IMR-90 (cell line): ENCODE results near the gene GHR. TPM values are rescaled to one million over a fixed set of nuclear protein-coding genes. Genes with fewer than 3 reads are reported as not detected.

Experiments used
- ATAC-seq: fragments of 200-7000 bp; cut with Tn5 transposase; 2 replicates; pipeline ENCODE4 v1.9.1; 2020; ENCODE audit warnings: low read depth, mild to moderate bottlenecking, moderate library complexity
- BruUV-seq: library from RNA; stranded (reverse); fragments of 400-500 nt; replicated peaks from 2 replicates; lab custom pipeline; 2021; lab: Mats Ljungman, UMichigan
- CTCF ChIA-PET: fragments of 300-600 bp; formaldehyde crosslinking; extraction: SDS; loops from one replicate; lab custom pipeline; 2021; ENCODE audit warnings: antibody characterized with exemption; lab: Yijun Ruan, JAX
- POLR2A ChIA-PET: fragments of 300-600 bp; sonication (Branson Sonifier 250); formaldehyde crosslinking; loops from one replicate; lab custom pipeline; 2022; ENCODE audit warnings: antibody characterized with exemption; ENCODE audit not compliant: unreplicated experiment; lab: Charles Lee
- DNase-seq: peaks from one replicate; pipeline ENCODE4 v3.0.0; 2013
- H2AFZ ChIP-seq: replicated peaks from 2 replicates; pipeline ENCODE3; 2013; ENCODE audit warnings: low read length, mild to moderate bottlenecking; ENCODE audit not compliant: poor library complexity
- H2AK5ac ChIP-seq: 2 replicates; pipeline ENCODE4 v1.6.1; 2013; ENCODE audit warnings: low read depth, low read length, inconsistent platforms
- H2AK9ac ChIP-seq: replicated peaks from 2 replicates; pipeline ENCODE3; 2013; ENCODE audit warnings: mild to moderate bottlenecking, low read depth, low read length, moderate library complexity; ENCODE audit not compliant: poor library complexity
- H2BK120ac ChIP-seq: 2 replicates; pipeline ENCODE4 v1.6.1; 2013; ENCODE audit warnings: low read depth, low read length, inconsistent platforms
- H2BK15ac ChIP-seq: 3 replicates; pipeline ENCODE4 v1.6.1; 2013; ENCODE audit warnings: low read depth, low read length, inconsistent platforms
- H2BK20ac ChIP-seq: 2 replicates; pipeline ENCODE4 v1.6.1; 2013; ENCODE audit warnings: low read depth, mild to moderate bottlenecking, inconsistent platforms, low read length, moderate library complexity
- H2BK5ac ChIP-seq: 2 replicates; pipeline ENCODE4 v1.6.1; 2013; ENCODE audit warnings: mild to moderate bottlenecking, low read depth, low read length, inconsistent platforms; ENCODE audit not compliant: poor library complexity, severe bottlenecking
- H3K14ac ChIP-seq: replicated peaks from 2 replicates; pipeline ENCODE4 v1.6.1; 2013; ENCODE audit warnings: low read depth, low read length, inconsistent platforms
- H3K18ac ChIP-seq: 2 replicates; pipeline ENCODE4 v1.6.1; 2013; ENCODE audit warnings: low read depth, low read length, control low read depth
- H3K23ac ChIP-seq: 2 replicates; pipeline ENCODE4 v1.6.1; 2013; ENCODE audit warnings: low read depth, low read length, inconsistent platforms
- H3K27ac ChIP-seq: 2 replicates; pipeline ENCODE4 v1.5.1; 2013; ENCODE audit warnings: mild to moderate bottlenecking, control low read depth, low read length; ENCODE audit not compliant: insufficient read depth
- H3K27me3 ChIP-seq: 2 replicates; pipeline ENCODE4 v1.6.1; 2013; ENCODE audit warnings: low read length; ENCODE audit not compliant: control insufficient read depth, insufficient read depth
- H3K36me3 ChIP-seq: 2 replicates; pipeline ENCODE4 v1.6.1; 2013; ENCODE audit warnings: low read length, mixed read lengths; ENCODE audit not compliant: control insufficient read depth, insufficient read depth
- H3K4ac ChIP-seq: 2 replicates; pipeline ENCODE4 v1.6.1; 2013; ENCODE audit warnings: low read depth, low read length, inconsistent platforms
- H3K4me1 ChIP-seq: 2 replicates; pipeline ENCODE4 v1.6.1; 2013; ENCODE audit warnings: low read length, mixed read lengths; ENCODE audit not compliant: control insufficient read depth, insufficient read depth
- H3K4me2 ChIP-seq: 2 replicates; pipeline ENCODE4 v1.6.1; 2013; ENCODE audit warnings: low read depth, mild to moderate bottlenecking, control low read depth, low read length, moderate library complexity
- H3K4me3 ChIP-seq: 2 replicates; pipeline ENCODE4 v1.5.1; 2013; ENCODE audit warnings: low read depth, mild to moderate bottlenecking, control low read depth, low read length, moderate library complexity; ENCODE audit not compliant: insufficient read depth
- H3K56ac ChIP-seq: 2 replicates; pipeline ENCODE4 v1.6.1; 2013; ENCODE audit warnings: low read length, inconsistent platforms; ENCODE audit not compliant: insufficient read depth; ENCODE audit errors: extremely low read depth
- H3K79me1 ChIP-seq, 2 experiments: 2 replicates each; pipeline ENCODE4 v1.6.1; 2013; ENCODE audit warnings: low read length in 2 of 2, inconsistent platforms in 1 of 2, low read depth in 1 of 2
- H3K9ac ChIP-seq: 2 replicates; pipeline ENCODE4 v1.6.1; 2013; ENCODE audit warnings: low read depth, low read length, control low read depth
- H3K9me1 ChIP-seq: 2 replicates; pipeline ENCODE4 v1.6.1; 2013; ENCODE audit warnings: low read length, inconsistent platforms; ENCODE audit not compliant: insufficient read depth
- H3K9me3 ChIP-seq: 2 replicates; pipeline ENCODE4 v1.6.1; 2013; ENCODE audit warnings: low read length; ENCODE audit not compliant: control insufficient read depth, insufficient read depth
- H4K20me1 ChIP-seq: 2 replicates; pipeline ENCODE4 v1.6.1; 2013; ENCODE audit warnings: low read length, inconsistent platforms; ENCODE audit not compliant: insufficient read depth
- H4K5ac ChIP-seq: 2 replicates; pipeline ENCODE4 v1.6.1; 2013; ENCODE audit warnings: mild to moderate bottlenecking, low read depth, low read length, control low read depth
- H4K8ac ChIP-seq, 2 experiments: 2 replicates each; pipeline ENCODE4 v1.6.1; 2013; ENCODE audit warnings: low read depth in 2 of 2, low read length in 2 of 2, control low read depth in 1 of 2, inconsistent platforms in 1 of 2
- H4K91ac ChIP-seq: 2 replicates; pipeline ENCODE4 v1.6.1; 2013; ENCODE audit warnings: low read depth, low read length, inconsistent platforms; ENCODE audit not compliant: insufficient read depth
- BHLHE40 ChIP-seq: fragments of 150-350 bp; IDR thresholded peaks from 2 replicates; pipeline ENCODE4 v1.6.1; 2016; ENCODE audit warnings: mild to moderate bottlenecking, low read depth, low read length
- CEBPB ChIP-seq: IDR thresholded peaks from 2 replicates; pipeline ENCODE4 v1.6.1; 2012; ENCODE audit warnings: low read depth, low read length, improper control_type of control experiment
- CHD1 ChIP-seq: IDR thresholded peaks from 2 replicates; pipeline ENCODE4 v1.6.1; 2012; ENCODE audit warnings: low read depth, low read length, improper control_type of control experiment
- FOS ChIP-seq: fragments of 150-350 bp; IDR thresholded peaks from 2 replicates; pipeline ENCODE4 v1.6.1; 2016; ENCODE audit warnings: low read depth, low read length
- RAD21 ChIP-seq: IDR thresholded peaks from 2 replicates; pipeline ENCODE4 v1.6.1; 2012; ENCODE audit warnings: low read length, improper control_type of control experiment
- RFX5 ChIP-seq: IDR thresholded peaks from 2 replicates; pipeline ENCODE4 v1.8.0; 2012; ENCODE audit warnings: low read depth, mild to moderate bottlenecking, low read length, moderate library complexity
- SMC3 ChIP-seq: fragments of 150-350 bp; IDR thresholded peaks from 2 replicates; pipeline ENCODE4 v1.6.1; 2016; ENCODE audit warnings: low read depth, mild to moderate bottlenecking, antibody characterized with exemption, low read length, moderate library complexity
- WGBS, 2 experiments: methylation state at CpG; one replicate each; pipeline versions ENCODE4 v1.1.5 to v1.1.7; 2013; ENCODE audit warnings: missing lambda C conversion rate in 2 of 2; ENCODE audit not compliant: insufficient read length in 1 of 2; ENCODE audit errors: extremely low coverage in 2 of 2; 5-methylcytosine and 5-hydroxymethylcytosine counted together
- dilution Hi-C: fragments of 300-500 bp; cut with HindIII; formaldehyde crosslinking; loops from one replicate; pipeline ENCODE4 v1.14.3; 2018; ENCODE audit warnings: low sequenced_read_pairs; ENCODE audit not compliant: unreplicated experiment
- in situ Hi-C: fragments of 300-500 bp; cut with MboI; formaldehyde crosslinking; loops from 3 replicates; pipeline ENCODE4 v1.14.3; 2019; ENCODE audit warnings: low sequenced_read_pairs, inconsistent platforms, mixed read lengths
- intact Hi-C: fragments of 100-400 bp; cut with micrococcal nuclease; formaldehyde crosslinking; loops from 2 replicates; pipeline ENCODE4 v1.10.0; 2022
- polyA plus RNA-seq, 3 experiments: library from polyadenylated mRNA; depleted of rRNA; stranded (reverse); fragments of >200 nt; gene quantifications; 2 replicates each; pipeline ENCODE4 v1.2.3, GENCODE V29; 2012; ENCODE audit warnings: low replicate concordance in 1 of 3
- total RNA-seq: library from RNA; depleted of rRNA; stranded (reverse); fragments of >200 nt; gene quantifications from 2 replicates; pipeline ENCODE4 v1.2.3, GENCODE V29; 2012
- TF ChIP-seq, protein P1 (sequence below): fragments of 150-350 bp; IDR thresholded peaks from 2 replicates; pipeline ENCODE4 v1.6.1; 2017; ENCODE audit warnings: mild to moderate bottlenecking, antibody characterized with exemption, low read length, low read depth

GHR gene
- total and polyA plus RNA-seq, 2 of the 4 experiments (the other 2 are of a cell fraction), result 0.36 to 1.1 TPM

DNA sequence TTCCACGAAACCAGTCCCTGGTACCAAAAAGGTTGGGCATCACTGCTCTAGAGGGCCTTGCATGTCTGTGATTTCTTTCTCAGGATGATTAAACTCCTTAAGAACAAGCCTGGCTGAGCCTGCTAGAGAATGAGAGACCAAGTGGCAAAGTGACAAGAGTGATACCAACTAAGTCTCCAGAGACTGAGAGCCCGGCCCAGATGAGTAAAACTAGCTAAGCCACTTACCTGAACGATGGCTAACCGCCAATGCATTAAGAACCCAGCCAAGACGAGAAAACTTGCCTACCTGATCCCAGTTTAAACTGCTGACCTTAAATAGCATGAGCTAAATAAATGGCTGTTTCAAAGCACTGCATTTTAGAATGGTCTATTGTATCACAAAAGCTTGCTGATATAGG, 327.8 kb downstream of the GHR start:
- H2BK20ac ChIP-seq, result no peak overlapping the region
- H3K9me3 ChIP-seq, result no peaks in the 10 kb centered on the region
- WGBS, 2 experiments, result no CpG with 5 or more reads among the region's 5 CpGs
- H2BK15ac ChIP-seq, result no peak overlapping the region
- no peak overlapping the region for H3K56ac ChIP-seq
- intact Hi-C loops (no loop called here), dilution Hi-C loops (no loop called here), in situ Hi-C loops (loop anchor here (25.0 kb wide), 1 partner anchor 889 kb away; the partner anchor contains the start of gene OXCT1)
- H3K4ac ChIP-seq, result no peak overlapping the region
- ATAC-seq (no peak), DNase-seq (no peak)
- no peak overlapping the region for H3K23ac ChIP-seq
- TF ChIP-seq SMC3 (no peak), RAD21 (no peak), CEBPB (no peak), RFX5 (no peak), BHLHE40 (no peak), FOS (no peak), CHD1 (no peak)
- TF ChIP-seq, protein P1, sequence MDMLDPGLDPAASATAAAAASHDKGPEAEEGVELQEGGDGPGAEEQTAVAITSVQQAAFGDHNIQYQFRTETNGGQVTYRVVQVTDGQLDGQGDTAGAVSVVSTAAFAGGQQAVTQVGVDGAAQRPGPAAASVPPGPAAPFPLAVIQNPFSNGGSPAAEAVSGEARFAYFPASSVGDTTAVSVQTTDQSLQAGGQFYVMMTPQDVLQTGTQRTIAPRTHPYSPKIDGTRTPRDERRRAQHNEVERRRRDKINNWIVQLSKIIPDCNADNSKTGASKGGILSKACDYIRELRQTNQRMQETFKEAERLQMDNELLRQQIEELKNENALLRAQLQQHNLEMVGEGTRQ, result no peak
- ChIA-PET POLR2A (no interaction called here), CTCF (interaction anchor here (0.6 kb wide), 2 partner anchors 16 to 683 kb away, joined by 3 to 4 read pairs; no protein-coding TSS in a partner anchor)
- H3K4me3 ChIP-seq, result no peak overlapping the region
- BruUV-seq, result no TSS peak
- H3K9ac ChIP-seq, result no peak overlapping the region
- no peak overlapping the region for H2BK120ac ChIP-seq
- H3K27me3 ChIP-seq, result no peaks in the 10 kb centered on the region
- no peak overlapping the region for H2AFZ ChIP-seq
- H3K4me1 ChIP-seq, result no peaks in the 10 kb centered on the region
- no peaks in the 10 kb centered on the region for H3K79me1 ChIP-seq
- H4K20me1 ChIP-seq, result no peaks in the 10 kb centered on the region
- no peak overlapping the region for H4K91ac ChIP-seq
- H3K27ac ChIP-seq, result no peak overlapping the region
- H3K4me2 ChIP-seq, result no peak overlapping the region
- H3K14ac ChIP-seq, result no peak overlapping the region
- H3K9me1 ChIP-seq, result no peaks in the 10 kb centered on the region
- no peak overlapping the region for H3K18ac ChIP-seq
- no peak overlapping the region for H2AK5ac ChIP-seq
- H4K5ac ChIP-seq, result no peak overlapping the region
- H3K36me3 ChIP-seq, result no peaks in the 10 kb centered on the region
- no peak overlapping the region for H2AK9ac ChIP-seq
- H2BK5ac ChIP-seq, result no peak overlapping the region
- no peak overlapping the region for H4K8ac ChIP-seq
